GM12878 (cell line): ENCODE data around the gene EIF4ENIF1.

Experiments used
- ATF3 ChIP-seq: IDR thresholded peaks from 2 replicates; pipeline ENCODE4 v1.6.1; 2011; ENCODE audit warnings: low read depth, mild to moderate bottlenecking, low read length, moderate library complexity, borderline replicate concordance; ENCODE audit errors: extremely low read depth
- CREM ChIP-seq: IDR thresholded peaks from 2 replicates; pipeline ENCODE4 v1.6.1; 2014; ENCODE audit warnings: antibody characterized with exemption, low read depth
- CTCF ChIP-seq, 3 experiments: IDR thresholded peaks in 2 of 3; conservative IDR thresholded peaks in 1 of 3; 2 replicates each; pipeline ENCODE4 v1.5.1; 2011; ENCODE audit warnings: low read depth in 3 of 3, low read length in 3 of 3, mild to moderate bottlenecking in 3 of 3, control low read depth in 2 of 3, moderate library complexity in 2 of 3, inconsistent platforms in 1 of 3, mixed read lengths in 1 of 3; ENCODE audit not compliant: control insufficient read depth in 2 of 3, insufficient read depth in 1 of 3; ENCODE audit errors: extremely low read depth in 1 of 3
- GABPA ChIP-seq: IDR thresholded peaks from 2 replicates; pipeline ENCODE4 v1.6.1; 2014; ENCODE audit warnings: antibody characterized with exemption, low read depth, mild to moderate bottlenecking, inconsistent platforms
- USF2 ChIP-seq: IDR thresholded peaks from 2 replicates; pipeline ENCODE4 v1.6.1; 2011; ENCODE audit warnings: low read depth, low read length, improper control_type of control experiment, borderline replicate concordance

GRCh38 chr22:31465307-31465706, 24.3 kb downstream of the EIF4ENIF1 start:
- TF ChIP-seq GABPA = no peak
- no peak for TF ChIP-seq CTCF (IDR thresholded peaks at IDR 0.05 in 2 of 3, conservative IDR thresholded peaks at IDR 0.05 in 1 of 3; ENCODE audit: control insufficient read depth in 2 of 3, extremely low read depth in 1 of 3, insufficient read depth in 1 of 3, low read depth in 3 of 3, low read length in 3 of 3)
- no peak for TF ChIP-seq USF2
- no peak for TF ChIP-seq CREM
- TF ChIP-seq ATF3 = no peak
